Activated naive CD4-positive, alpha-beta T cell (primary cell): ENCODE measurements around the gene DBNL.

Source experiments
- DNase-seq, 4 experiments: peaks; one replicate each; lab custom pipeline; 2025; lab: John Stamatoyannopoulos, UW

DBNL gene

DNA sequence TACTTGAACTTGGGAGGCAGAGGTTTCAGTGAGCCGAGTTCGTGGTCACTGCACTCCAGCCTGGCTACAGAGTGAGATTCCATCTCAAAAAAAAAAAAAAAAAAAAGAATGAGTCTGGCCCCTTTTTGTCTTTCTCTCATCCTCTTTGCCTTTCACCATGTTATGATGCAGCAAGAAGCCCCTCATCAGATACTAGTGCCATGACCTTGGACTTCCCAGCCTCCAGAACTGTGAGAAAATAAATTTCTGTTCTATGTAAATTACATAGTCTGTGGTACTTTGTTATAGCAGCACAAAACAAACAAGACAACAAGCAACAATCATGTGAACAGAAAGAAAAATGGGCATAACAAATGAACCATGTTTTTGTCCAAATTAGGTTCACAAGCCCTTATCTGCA is 2.3 kb upstream of the DBNL start:
- no peak for DNase-seq

DNA sequence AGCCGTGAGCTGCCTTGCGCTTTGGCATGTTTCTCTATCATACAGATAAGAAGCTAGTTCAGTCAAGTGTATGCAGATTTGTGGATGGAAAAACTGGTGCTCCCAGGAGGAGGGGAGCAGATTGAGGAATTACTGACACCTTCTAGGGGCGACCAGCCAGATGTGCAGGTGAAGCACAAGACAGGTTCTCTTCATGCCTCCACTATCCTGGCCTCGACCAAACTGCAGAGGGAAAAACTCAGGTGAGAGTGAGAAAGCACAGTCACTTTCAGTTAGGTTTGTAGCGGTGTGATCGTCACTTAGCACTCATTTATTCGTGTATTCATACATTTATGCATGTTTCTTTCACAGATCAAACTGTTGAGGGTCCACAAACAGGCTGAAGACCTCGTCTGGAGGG is 600 bp upstream of the DBNL start:
- no peak for DNase-seq

DNA sequence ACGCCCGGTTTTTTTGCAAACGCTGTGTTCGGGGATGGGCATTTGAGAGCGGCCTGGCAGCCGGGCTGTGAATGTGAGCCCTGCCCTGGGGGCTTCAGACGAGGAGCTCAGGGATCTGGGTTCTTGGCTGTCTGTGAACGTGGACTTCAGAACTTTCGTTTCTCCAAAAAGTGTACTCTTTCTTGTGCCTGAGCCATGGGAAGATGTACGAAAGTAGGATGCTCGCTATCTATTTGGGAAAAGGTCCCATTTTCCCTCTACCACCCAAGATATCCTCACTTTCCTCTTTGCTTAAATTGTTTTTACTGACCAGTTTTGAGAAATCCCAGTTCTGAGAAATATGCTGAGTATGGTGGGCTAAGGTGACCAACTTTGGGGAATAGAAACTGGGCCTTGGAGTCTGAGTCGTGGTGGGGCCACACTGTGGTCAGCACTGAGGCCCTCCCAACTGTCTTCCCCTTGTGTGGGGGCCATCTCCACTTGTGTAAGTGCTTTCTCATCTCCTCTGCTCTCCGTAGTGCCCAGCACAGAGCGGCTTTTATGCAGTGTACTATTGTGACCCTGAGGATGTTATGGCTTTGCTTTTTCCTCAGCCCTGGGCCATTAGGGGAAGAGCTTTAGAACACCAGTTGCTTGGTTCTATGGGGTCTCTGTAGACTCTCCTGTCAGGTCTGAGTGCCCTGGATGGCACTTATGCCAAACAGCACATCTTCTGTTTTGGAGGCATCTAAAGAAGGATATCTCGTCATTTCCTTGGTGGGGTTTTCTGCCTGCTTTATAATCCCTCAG is 918 bp downstream of the DBNL start:
- no peak for DNase-seq

DNA sequence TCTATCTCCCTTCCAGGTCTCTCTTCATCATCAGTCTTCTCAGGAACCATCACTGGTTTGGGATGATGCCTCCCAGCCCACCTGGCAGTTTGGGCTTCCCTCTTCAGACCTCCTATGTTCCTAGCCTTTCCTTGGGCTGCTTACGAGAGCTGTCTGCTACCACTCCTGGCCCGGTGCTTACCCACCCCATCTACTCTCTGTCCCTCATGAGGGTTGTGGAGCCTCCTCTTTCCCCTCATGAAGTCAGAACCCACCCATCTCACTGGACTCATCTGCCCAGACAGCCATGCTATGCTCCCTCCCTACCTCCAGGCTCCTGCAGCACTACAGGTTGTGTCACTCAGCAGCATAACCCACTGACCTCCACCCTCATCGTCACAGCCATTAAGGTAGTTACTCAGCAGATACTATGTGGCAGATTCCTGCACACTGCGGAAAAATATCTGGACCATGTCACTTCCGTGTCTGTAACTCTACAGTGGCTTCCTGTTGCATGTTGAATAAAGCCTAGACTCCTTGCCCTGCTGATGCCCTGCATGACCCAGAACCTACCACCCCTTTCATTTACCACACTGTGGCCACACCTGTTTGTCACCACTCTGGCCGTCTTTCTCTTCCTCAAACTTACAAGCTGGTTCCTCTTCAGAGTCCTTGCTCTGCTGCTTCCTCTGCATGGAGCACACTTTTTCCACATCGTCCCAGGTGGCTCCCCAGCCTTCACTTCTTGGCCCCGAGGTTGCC is 2.0 kb downstream of the DBNL start:
- no peak for DNase-seq

DNA sequence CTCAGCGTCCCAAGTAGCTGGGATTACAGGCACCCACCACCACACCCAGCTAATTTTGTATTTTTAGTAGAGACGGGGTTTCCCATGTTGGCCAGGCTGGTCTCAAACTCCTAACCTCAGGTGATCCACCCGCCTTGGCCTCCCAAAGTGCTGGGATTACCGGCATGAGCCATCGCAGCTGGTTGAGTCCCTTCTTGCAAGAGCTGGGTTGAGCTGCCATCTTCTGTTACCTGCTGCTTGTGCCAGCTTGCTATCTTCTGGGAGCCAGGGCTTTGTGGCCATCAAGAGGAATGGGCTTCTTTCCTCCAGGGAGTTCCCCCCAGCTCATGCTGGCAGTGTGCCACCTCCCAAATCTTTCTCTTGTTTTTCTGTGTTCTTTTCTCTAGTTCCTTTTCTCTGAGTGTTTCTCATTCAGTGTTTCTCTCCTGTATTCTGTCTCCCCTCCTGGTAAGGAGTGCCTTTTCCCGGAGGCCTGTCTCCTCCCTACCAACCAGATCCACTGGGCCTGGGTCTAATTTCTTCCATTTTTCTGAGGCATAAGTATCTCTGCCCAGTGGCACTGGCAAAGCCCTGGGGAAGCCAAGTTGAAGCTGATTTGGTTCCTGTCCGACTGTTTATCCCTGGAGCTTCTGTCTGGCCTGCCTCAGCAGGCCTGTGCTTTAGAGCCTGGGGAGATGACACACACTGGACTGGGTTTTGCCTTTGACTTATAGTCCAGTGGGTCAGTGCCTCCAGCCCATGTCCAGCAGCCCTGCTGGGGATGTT is 3.7 kb downstream of the DBNL start:
- DNase-seq: no peak

DNA sequence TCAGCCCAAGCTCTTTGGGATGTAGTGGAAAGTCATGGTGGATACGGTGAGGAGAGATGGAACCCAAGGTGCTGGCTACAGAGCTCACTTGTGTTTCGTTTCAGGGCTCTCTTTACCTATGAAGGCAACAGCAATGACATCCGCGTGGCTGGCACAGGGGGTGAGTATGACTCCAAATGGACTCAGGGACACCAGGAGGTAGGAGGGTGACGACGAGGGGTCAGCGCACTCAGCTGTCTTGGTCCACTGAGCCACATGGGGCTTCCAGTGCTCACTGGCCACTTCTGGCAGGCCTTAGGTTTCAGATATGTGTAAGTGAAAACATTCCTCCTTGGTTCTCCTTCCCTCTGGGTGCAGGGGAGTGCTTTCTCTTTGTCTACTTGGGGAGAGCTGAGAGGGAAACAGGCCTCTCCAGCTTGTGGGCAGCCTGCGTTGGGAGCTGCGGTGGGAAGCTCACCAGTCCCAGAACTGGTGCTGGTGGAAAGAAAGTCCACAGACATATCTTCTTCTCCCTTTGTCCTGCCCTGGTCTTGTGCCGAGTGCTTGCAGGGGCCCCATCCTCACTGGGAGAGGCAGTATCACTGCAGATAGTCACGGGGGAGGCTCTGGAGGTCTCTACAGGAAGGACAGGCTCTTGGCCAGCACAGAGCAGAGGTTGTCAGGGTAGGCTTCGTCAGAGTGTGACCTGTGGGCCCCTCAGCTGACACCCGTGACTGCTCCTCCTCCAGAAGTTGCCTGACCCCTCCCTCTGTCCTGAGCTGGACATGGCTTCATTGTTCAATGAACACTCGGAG is 5.8 kb downstream of the DBNL start:
- no peak for DNase-seq

DNA sequence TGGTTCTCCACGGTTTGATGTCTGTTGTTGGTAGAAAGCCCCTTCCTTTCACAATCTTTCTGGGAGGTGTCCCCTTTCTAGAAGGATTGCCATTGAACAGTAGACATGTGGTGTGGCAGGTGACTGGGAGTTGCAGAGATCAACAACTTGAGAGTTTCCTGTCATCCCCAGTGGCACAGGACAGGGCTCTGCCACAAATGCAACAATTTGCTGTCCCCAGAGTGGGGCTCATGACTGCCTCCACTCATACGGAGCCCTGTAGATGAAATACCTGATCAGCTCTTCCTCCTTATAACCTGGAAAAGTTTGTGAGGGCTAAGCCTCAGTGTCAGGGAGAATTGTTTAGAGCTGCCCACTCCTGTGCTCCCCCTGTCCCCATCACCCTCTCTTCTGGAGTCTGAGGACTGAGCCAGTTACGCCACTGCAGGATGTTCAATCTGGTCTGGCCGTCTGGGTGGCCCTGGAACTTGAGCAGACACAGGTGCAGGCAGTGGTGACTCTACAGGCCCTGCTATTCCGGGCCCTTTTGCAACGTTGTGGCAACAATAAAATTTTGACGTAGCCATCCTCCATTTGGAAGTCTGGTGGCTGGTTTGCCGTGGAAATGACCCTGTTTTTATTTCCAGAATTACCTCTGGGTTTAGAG is 6.5 kb downstream of the DBNL start:
- no peak for DNase-seq

DNA sequence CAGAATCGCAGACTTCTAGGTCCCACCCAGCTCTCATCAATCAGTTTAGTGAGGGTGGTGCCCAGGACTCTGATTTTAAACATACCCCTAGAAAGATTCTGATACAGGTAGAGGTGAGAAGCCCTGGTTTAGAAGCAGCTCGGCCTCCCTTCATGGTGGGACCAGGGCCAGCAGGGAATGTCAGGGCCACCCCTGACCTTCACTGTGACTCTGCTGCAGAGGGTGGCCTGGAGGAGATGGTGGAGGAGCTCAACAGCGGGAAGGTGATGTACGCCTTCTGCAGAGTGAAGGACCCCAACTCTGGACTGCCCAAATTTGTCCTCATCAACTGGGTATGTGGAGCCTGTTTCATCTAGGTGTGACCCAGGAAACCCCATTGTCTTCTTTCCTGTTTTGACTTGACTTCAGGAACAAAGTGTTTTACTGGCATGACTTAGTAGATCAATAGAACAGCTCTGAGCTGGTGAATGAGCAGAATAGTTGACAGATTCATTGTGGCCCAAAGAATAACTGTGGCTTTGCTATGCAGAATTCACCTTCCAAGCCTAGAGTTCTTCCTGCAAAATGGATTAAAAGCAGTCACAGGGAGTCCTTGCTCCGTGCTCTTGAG is 7.2 kb downstream of the DBNL start:
- DNase-seq: no peak

DNA sequence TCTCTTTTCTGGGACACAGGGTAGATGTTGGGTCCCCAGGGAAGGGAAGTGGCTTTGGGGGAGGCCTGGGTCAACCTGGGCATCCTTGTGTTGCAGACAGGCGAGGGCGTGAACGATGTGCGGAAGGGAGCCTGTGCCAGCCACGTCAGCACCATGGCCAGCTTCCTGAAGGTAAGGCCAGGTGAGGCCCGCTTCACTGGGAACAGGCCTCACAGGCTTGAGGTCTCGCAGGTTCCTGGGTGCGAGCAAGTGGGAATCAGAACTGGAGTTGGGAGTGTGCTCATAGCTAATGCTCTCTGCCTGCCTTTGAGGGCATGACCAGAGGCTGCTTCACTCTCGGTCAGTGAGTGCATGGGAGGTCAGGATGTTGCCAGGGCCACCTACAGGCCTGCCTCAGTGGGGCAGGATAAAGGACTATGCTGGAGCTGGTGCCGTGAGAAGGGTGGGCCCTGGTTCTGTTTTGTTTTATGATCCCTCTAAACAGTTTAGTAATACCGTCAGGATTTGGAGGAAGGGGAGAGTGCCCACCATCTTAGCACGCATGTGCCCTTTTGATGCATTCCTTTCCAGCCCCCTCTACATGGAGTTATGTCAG is 8.4 kb downstream of the DBNL start:
- no peak for DNase-seq

DNA sequence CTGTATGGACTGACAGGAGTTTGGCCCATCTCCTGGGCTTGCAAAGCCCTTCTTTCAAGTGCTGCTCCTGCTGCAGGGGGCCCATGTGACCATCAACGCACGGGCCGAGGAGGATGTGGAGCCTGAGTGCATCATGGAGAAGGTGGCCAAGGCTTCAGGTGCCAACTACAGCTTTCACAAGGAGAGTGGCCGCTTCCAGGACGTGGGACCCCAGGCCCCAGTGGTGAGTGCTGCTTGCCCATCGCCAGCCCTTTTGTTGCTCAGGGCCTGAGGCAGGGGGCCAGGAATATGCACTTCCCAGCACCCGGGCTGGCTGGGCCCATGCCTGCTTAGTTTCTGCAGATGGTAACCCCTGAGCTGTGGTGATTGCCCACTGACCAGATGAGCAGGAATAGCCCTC is 12.2 kb downstream of the DBNL start:
- no peak for DNase-seq

DNA sequence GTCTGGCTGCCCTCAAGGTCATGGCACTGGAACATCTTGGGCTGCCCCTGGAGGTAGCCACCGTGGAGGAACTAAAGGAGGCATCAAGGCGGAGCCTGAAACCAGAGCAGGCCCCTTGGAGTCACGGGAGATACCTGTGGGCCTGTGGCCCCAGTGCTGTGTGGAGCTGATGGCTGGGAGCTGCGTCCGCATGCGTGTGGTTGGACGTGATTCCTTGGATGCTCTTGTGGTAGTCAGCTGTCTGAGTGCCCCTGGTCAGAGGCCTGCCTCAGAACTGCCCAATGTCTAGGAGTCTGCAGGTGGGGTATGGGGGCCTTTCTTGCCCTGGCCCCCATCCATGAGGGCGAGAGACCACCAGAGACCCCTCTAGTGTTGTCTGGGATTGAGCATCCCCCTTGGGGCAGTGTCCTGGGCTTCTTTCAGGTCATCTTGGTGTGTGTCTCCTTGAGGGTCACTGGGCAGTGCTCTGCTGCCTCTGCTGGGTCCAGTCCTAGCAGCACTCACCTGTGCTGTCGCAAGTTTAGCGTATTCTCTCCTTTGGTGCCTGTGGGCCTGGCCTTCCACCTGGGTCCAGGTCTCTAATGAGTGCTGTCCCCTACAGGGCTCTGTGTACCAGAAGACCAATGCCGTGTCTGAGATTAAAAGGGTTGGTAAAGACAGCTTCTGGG is 12.8 kb downstream of the DBNL start:
- DNase-seq: no peak

DNA sequence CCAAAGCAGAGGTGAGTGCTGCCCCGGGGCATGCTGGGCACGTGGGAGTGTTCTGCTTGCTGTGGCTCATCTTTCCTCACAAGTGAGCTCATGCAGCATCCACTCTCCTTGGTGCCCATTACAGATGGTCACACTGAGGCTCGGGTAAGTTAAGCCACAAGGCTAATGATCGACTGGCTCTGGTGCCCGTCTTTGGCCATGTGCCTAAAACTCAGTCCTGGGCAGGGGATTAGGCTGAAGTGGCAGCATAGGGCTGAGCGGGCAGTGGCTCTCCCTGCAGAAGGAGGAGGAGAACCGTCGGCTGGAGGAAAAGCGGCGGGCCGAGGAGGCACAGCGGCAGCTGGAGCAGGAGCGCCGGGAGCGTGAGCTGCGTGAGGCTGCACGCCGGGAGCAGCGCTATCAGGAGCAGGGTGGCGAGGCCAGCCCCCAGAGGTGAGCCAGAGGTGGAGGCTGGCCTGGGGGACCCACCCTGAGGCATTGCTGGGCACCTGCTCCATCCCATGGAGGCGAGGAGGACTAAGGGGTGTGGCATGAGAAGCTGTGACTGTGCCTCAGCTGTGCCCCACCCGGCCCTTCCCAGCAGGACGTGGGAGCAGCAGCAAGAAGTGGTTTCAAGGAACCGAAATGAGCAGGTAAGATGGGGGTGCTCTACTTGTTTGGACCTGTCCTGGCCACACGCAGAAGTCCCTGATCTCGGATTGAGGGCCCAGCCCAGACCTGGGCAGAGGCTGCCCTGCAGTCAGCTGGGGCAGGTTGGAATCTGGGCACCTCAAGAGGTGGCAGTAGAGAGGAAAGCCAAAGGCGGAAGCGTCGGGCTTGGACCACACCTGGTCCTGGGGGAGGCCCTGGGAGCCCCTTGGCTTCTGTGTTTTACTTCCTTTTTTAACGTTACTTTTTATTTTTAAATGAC is 13.6 kb downstream of the DBNL start:
- DNase-seq: no peak

DNA sequence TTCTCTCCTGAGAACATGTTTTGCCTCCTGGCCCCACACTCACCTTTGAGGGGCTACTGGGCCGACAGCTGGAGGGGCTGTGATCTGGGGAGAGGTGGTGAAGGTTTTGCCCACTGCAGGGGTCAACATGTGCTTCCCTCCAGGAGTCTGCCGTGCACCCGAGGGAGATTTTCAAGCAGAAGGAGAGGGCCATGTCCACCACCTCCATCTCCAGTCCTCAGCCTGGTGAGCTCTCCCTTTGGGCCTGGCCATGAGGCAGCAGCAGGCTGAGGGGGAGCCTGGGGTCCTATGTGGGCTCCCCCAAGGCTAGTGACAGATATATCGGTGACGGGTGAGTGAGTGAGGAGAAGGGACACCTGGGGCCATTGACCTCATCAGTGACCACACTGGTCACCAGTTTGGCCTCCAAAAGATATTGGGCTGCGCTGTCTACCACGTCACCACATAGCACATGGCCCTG is 14.3 kb downstream of the DBNL start:
- no peak for DNase-seq

DNA sequence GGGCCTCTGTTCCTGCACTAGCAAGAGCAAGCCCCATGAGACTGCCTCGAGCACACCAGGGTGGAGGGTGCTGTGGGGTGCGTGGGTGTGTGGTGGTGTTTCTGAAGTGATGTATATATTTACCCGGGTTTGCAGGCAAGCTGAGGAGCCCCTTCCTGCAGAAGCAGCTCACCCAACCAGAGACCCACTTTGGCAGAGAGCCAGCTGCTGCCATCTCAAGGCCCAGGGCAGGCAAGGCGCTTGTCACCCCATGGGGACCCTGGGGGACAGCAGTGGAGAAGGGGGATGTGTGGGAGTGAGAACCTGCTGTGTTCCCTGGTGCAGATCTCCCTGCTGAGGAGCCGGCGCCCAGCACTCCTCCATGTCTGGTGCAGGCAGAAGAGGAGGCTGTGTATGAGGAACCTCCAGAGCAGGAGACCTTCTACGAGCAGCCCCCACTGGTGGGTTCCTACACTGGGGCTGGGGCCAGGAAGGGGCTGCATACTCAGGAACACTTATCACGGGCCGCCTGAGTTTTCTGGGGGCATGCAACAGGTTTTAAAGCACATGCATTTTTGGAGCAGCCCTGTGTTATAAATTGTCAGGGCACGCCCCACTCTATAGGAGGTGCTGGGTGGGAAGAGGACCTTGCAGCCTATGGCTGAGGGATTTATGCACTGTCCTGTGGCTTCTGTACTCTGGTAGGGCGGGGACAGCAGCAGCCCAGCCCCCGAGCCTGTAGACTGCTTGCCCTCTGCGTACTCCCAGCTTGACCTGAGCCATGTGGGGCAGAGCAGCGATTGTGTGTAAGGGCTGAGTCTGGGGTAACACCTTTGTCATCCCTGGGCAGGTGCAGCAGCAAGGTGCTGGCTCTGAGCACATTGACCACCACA is 15.0 kb downstream of the DBNL start:
- DNase-seq: no peak

DNA sequence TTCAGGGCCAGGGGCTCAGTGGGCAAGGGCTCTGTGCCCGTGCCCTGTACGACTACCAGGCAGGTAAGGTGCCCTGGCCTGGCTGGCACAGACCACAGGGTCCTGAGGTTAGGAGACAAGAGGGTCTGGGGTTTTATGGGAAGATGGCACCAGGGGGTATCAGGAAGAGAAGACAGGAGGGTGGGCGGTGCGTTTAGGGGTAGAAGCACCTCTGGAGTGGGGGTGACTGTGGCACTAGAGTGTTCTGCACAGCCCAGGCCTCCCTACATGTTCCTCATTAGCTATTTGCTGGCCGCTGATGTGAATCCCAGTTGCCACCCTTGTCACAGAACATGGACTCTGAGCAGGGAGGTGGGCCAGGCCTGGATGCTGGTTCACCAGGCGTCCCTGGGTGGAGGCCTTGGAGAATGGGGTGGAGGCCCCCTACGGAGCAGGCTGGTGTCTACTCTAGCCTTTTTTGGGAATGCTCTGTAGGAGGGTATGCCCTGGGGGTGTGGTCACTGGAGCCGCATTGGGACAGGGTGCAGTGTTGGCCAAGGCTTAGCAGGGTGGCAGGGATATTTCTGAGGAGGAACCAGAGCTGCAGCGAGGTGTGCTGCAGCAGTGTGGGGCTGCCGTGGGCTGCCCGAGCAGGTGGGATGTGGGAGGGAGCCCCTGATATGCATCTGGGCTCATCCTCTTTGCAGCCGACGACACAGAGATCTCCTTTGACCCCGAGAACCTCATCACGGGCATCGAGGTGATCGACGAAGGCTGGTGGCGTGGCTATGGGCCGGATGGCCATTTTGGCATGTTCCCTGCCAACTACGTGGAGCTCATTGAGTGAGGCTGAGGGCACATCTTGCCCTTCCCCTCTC is 15.8 kb downstream of the DBNL start:
- no peak for DNase-seq

DNA sequence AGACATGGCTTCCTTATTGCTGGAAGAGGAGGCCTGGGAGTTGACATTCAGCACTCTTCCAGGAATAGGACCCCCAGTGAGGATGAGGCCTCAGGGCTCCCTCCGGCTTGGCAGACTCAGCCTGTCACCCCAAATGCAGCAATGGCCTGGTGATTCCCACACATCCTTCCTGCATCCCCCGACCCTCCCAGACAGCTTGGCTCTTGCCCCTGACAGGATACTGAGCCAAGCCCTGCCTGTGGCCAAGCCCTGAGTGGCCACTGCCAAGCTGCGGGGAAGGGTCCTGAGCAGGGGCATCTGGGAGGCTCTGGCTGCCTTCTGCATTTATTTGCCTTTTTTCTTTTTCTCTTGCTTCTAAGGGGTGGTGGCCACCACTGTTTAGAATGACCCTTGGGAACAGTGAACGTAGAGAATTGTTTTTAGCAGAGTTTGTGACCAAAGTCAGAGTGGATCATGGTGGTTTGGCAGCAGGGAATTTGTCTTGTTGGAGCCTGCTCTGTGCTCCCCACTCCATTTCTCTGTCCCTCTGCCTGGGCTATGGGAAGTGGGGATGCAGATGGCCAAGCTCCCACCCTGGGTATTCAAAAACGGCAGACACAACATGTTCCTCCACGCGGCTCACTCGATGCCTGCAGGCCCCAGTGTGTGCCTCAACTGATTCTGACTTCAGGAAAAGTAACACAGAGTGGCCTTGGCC is 16.6 kb downstream of the DBNL start:
- DNase-seq: no peak
